ENCODE results near the gene CHTF8.
A peak's percentile ranks its signal among the peaks of the same experiment; 100 is the strongest.

Gene CHTF8

DNA sequence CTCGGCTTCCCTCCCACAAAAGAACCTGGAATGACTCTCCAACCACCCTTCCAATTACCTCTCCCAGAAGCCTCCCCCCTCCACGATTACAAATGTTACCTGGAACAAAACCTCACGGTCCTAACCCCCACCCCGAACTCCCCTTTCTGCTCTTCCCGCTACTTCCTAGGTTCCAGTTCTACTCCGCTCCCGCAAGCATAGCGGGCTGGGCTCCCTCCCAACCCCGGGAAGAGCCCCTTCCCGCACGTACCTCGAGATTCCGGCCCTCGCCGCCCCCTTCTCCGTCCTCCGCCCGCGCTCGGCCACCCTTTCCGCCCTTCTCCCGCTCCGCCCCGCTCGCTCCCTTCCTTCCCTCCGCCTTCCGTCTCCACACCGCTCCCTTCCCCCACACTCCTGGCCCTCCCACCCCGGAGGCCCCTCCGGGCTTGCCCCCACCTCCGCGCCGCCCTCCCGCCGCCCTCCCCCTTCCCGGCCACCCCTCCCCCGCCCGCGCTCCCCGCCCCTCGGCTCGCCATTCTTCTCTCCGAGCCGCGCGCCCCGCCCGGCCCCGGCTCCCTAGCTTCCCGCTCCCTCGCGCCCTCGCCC lies 457 bp downstream of the CHTF8 start:
- Histone ChIP-seq H3K27ac (ENCODE audit: extremely low read depth, low read depth, low read length) (peak overlapping the region; percentile 95), H3K4me3 (ENCODE audit: low read depth, low read length) (peak overlapping the region; percentile 83), H3K36me3 (ENCODE audit: control insufficient read depth in 2 of 2, insufficient read depth in 1 of 2, low read length in 2 of 2) (peaks cover 17 to 39% of the 10 kb centered on the region in 2 experiments; a peak in 2 of 3 replicates), H3K9me3 (ENCODE audit: control insufficient read depth, insufficient read depth, low read depth, low read length) (no peaks in the 10 kb centered on the region), H3K4me1 (ENCODE audit: control insufficient read depth, insufficient read depth, low read length) (peaks cover 3% of the 10 kb centered on the region; the same call in 1 of the 2 replicates)
- CTCF ChIA-PET: interaction anchor here (0.6 to 2.8 kb wide), 3 partner anchors 10 to 229 kb away, joined by 4 to 11 read pairs (median 5); no protein-coding TSS in a partner anchor
- POLR2A ChIA-PET: interaction anchor here (0.5 to 1.3 kb wide), 4 partner anchors 8 to 26 kb away, joined by 3 to 7 read pairs (median 4); no protein-coding TSS in a partner anchor
- no peak for TF ChIP-seq ZNF350 (tag by site-specific recombination; IDR thresholded peaks at IDR 0.05)
- TF ChIP-seq PRDM1 (tag by site-specific recombination; IDR thresholded peaks at IDR 0.05): no peak
- TF ChIP-seq ZNF174 (tag by site-specific recombination; IDR thresholded peaks at IDR 0.05): no peak
- TF ChIP-seq ZFP3 (tag by site-specific recombination; IDR thresholded peaks at IDR 0.05; ENCODE audit: low read depth): peak; percentile 11; the same call in 1 of the 2 replicates
- no peak for TF ChIP-seq ZNF362 (tag by site-specific recombination; IDR thresholded peaks at IDR 0.05)
- TF ChIP-seq ZBTB44 (tag by site-specific recombination; IDR thresholded peaks at IDR 0.05): no peak
- peak; percentile 43; the same call in 1 of the 2 replicates for TF ChIP-seq ZNF416 (tag by site-specific recombination; IDR thresholded peaks at IDR 0.05)
- no peak for TF ChIP-seq YY2 (tag by site-specific recombination; IDR thresholded peaks at IDR 0.05)
- TF ChIP-seq ZNF23 (tag by site-specific recombination; IDR thresholded peaks at IDR 0.05; ENCODE audit: borderline replicate concordance): no peak
- peak; percentile 87; the same call in 1 of the 2 replicates for TF ChIP-seq ZNF138 (tag by site-specific recombination; IDR thresholded peaks at IDR 0.05; ENCODE audit: borderline replicate concordance)
- no peak for TF ChIP-seq ZNF664 (tag by site-specific recombination; IDR thresholded peaks at IDR 0.05)
- TF ChIP-seq ZNF76 (tag by site-specific recombination; IDR thresholded peaks at IDR 0.05; ENCODE audit: borderline replicate concordance, low read depth): peak; percentile 58; the same call in 1 of the 2 replicates
- peak; percentile 89 for TF ChIP-seq ZXDB (tag by site-specific recombination; IDR thresholded peaks at IDR 0.05)
- no peak for TF ChIP-seq BCL6B (tag by site-specific recombination; IDR thresholded peaks at IDR 0.05)
- TF ChIP-seq, protein P1, sequence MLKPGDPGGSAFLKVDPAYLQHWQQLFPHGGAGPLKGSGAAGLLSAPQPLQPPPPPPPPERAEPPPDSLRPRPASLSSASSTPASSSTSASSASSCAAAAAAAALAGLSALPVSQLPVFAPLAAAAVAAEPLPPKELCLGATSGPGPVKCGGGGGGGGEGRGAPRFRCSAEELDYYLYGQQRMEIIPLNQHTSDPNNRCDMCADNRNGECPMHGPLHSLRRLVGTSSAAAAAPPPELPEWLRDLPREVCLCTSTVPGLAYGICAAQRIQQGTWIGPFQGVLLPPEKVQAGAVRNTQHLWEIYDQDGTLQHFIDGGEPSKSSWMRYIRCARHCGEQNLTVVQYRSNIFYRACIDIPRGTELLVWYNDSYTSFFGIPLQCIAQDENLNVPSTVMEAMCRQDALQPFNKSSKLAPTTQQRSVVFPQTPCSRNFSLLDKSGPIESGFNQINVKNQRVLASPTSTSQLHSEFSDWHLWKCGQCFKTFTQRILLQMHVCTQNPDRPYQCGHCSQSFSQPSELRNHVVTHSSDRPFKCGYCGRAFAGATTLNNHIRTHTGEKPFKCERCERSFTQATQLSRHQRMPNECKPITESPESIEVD (tag by site-specific recombination; IDR thresholded peaks at IDR 0.05): no peak
- no peak for TF ChIP-seq YY1 (tag by site-specific recombination; IDR thresholded peaks at IDR 0.05)
- TF ChIP-seq RBAK (tag by site-specific recombination; IDR thresholded peaks at IDR 0.05): no peak
- TF ChIP-seq OSR2 (tag by site-specific recombination; IDR thresholded peaks at IDR 0.05): no peak
- peak; percentile 26; the same call in 1 of the 2 replicates for TF ChIP-seq ZNF10 (tag by site-specific recombination; IDR thresholded peaks at IDR 0.05)
- TF ChIP-seq MYNN (tag by site-specific recombination; IDR thresholded peaks at IDR 0.05; ENCODE audit: borderline replicate concordance): peak; percentile 10; the same call in 1 of the 2 replicates
- no peak for TF ChIP-seq ZNF112 (tag by site-specific recombination; IDR thresholded peaks at IDR 0.05)
- TF ChIP-seq, protein P2, sequence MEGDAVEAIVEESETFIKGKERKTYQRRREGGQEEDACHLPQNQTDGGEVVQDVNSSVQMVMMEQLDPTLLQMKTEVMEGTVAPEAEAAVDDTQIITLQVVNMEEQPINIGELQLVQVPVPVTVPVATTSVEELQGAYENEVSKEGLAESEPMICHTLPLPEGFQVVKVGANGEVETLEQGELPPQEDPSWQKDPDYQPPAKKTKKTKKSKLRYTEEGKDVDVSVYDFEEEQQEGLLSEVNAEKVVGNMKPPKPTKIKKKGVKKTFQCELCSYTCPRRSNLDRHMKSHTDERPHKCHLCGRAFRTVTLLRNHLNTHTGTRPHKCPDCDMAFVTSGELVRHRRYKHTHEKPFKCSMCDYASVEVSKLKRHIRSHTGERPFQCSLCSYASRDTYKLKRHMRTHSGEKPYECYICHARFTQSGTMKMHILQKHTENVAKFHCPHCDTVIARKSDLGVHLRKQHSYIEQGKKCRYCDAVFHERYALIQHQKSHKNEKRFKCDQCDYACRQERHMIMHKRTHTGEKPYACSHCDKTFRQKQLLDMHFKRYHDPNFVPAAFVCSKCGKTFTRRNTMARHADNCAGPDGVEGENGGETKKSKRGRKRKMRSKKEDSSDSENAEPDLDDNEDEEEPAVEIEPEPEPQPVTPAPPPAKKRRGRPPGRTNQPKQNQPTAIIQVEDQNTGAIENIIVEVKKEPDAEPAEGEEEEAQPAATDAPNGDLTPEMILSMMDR (tag by site-specific recombination; IDR thresholded peaks at IDR 0.05): peak; percentile 13; the same call in 1 of the 2 replicates
- no peak for TF ChIP-seq ZNF423 (tag by site-specific recombination; IDR thresholded peaks at IDR 0.05)
- no peak for TF ChIP-seq ZNF266 (tag by site-specific recombination; IDR thresholded peaks at IDR 0.05; ENCODE audit: low read depth)
- no peak for TF ChIP-seq ZBTB49 (tag by site-specific recombination; IDR thresholded peaks at IDR 0.05; ENCODE audit: low read depth)
- TF ChIP-seq ZNF501 (tag by site-specific recombination; IDR thresholded peaks at IDR 0.05): peak; percentile 43; the same call in 1 of the 2 replicates

Data from HEK293 (cell line).